DND-41 (cell line): ENCODE measurements around the gene TNNC2.

Source experiments
- EZH2 ChIP-seq: IDR thresholded peaks from 3 replicates; pipeline ENCODE4 v1.6.1; 2012; ENCODE audit warnings: borderline replicate concordance, low read depth, mild to moderate bottlenecking, moderate library complexity, low read length, inconsistent platforms; ENCODE audit not compliant: severe bottlenecking
- TF ChIP-seq, protein P1 (sequence below): IDR thresholded peaks from 2 replicates; pipeline ENCODE4 v1.5.1; 2012; ENCODE audit warnings: borderline replicate concordance, low read length, moderate library complexity, mild to moderate bottlenecking; ENCODE audit not compliant: poor library complexity, severe bottlenecking; ENCODE audit errors: extremely low read depth

- TF ChIP-seq, protein P1, sequence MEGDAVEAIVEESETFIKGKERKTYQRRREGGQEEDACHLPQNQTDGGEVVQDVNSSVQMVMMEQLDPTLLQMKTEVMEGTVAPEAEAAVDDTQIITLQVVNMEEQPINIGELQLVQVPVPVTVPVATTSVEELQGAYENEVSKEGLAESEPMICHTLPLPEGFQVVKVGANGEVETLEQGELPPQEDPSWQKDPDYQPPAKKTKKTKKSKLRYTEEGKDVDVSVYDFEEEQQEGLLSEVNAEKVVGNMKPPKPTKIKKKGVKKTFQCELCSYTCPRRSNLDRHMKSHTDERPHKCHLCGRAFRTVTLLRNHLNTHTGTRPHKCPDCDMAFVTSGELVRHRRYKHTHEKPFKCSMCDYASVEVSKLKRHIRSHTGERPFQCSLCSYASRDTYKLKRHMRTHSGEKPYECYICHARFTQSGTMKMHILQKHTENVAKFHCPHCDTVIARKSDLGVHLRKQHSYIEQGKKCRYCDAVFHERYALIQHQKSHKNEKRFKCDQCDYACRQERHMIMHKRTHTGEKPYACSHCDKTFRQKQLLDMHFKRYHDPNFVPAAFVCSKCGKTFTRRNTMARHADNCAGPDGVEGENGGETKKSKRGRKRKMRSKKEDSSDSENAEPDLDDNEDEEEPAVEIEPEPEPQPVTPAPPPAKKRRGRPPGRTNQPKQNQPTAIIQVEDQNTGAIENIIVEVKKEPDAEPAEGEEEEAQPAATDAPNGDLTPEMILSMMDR = no peak
- TF ChIP-seq EZH2 = no peak
Observed at GRCh38 chr20:45833030-45833882, 6.1 kb upstream of the TNNC2 start, which contains the start of gene SNX21.
